HG03439 (cell line): Measurements from ENCODE around the gene PALD1.

Experiments
- ATAC-seq: cut with Tn5 transposase; IDR thresholded peaks from one replicate; pipeline ENCODE4 v1.9.1; 2021; ENCODE audit warnings: mild to moderate bottlenecking, moderate library complexity; ENCODE audit not compliant: unreplicated experiment

PALD1 gene

GRCh38 chr10:70457759-70458305 is 20.7 kb upstream of the PALD1 start:
- no peak for ATAC-seq

GRCh38 chr10:70458329-70459060 is 20.1 kb upstream of the PALD1 start:
- no peak for ATAC-seq

GRCh38 chr10:70459061-70459773 is 19.4 kb upstream of the PALD1 start:
- no peak for ATAC-seq

GRCh38 chr10:70459774-70460490 is 18.6 kb upstream of the PALD1 start:
- ATAC-seq = no peak

GRCh38 chr10:70461397-70462348 is 16.9 kb upstream of the PALD1 start:
- ATAC-seq = no peak

- ATAC-seq = no peak
Measured at GRCh38 chr10:70462349-70462984, 16.1 kb upstream of the PALD1 start.

- ATAC-seq = no peak
Measured at GRCh38 chr10:70465278-70465677, 13.3 kb upstream of the PALD1 start.

GRCh38 chr10:70465832-70466231 is 12.7 kb upstream of the PALD1 start:
- no peak for ATAC-seq

GRCh38 chr10:70466951-70467350 is 11.6 kb upstream of the PALD1 start:
- no peak for ATAC-seq

GRCh38 chr10:70472799-70473454 is 5.6 kb upstream of the PALD1 start:
- ATAC-seq = no peak

- ATAC-seq = no peak
Measured at GRCh38 chr10:70474780-70475179, 3.8 kb upstream of the PALD1 start.

GRCh38 chr10:70475661-70476060 is 2.9 kb upstream of the PALD1 start:
- no peak for ATAC-seq

GRCh38 chr10:70476249-70477035 is 2.1 kb upstream of the PALD1 start:
- no peak for ATAC-seq

- no peak for ATAC-seq
Measured at GRCh38 chr10:70477661-70478162, 855 bp upstream of the PALD1 start.

- no peak for ATAC-seq
Measured at GRCh38 chr10:70479165-70479581, 606 bp downstream of the PALD1 start.

GRCh38 chr10:70479626-70480238 is 1.2 kb downstream of the PALD1 start:
- ATAC-seq = no peak

GRCh38 chr10:70480239-70480861 is 1.8 kb downstream of the PALD1 start:
- no peak for ATAC-seq

- no peak for ATAC-seq
Measured at GRCh38 chr10:70481105-70481504, 2.5 kb downstream of the PALD1 start.
